Daoy (cell line): ENCODE measurements around the gene USP15. TPM values are rescaled to one million over a fixed set of nuclear protein-coding genes. Genes with fewer than 3 reads are reported as not detected.

Source experiments
- DNase-seq: peaks from one replicate; pipeline ENCODE4 v3.0.0-alpha.2; 2015; ENCODE audit warnings: low read depth
- total RNA-seq: library from RNA; depleted of rRNA; stranded (reverse); fragments of >200 nt; shearing (Covaris generic); gene quantifications from 2 replicates; pipeline ENCODE4 v1.2.3, GENCODE V29; 2014; rRNA removed

Gene USP15
- 42.6 and 53.4 TPM in 2 replicates for total RNA-seq

DNA sequence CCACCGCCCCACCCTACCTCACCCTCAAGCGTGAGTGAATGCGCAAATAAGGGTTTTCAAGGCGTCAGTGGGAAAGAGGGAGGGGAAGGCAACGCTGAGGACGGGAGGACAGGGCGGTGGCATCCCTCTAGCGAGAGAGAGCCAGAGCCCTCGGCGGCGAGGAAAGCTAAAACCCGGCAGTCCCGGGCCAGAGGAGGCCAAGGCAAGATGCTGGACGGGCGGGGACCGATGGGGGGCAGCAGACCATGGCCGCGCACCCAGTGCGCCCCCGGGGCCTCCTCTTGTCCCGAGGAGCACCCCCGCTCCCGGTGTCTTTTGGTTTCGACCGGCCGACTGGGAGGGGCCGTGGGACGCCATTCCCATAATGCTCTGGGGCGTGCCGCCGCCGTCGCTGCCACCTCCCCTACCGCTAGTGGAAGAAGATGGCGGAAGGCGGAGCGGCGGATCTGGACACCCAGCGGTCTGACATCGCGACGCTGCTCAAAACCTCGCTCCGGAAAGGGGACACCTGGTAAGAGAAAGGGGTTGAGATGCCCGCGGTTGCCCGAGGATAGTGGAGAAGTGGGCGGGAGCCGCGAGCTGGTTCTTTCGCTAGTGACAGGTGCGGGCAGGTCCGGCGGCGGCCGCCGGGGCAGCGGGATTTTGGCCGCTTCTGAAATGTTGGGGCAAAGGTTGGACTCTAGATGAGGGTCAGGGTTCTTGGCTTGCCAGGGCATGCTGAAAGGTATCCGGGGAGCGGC is at the start of gene USP15:
Gene USP15, plus strand, starts transcription at position 412 of the 740 bp plus-strand sequence. Its CDS starts 11 bp downstream, at position 423.
- peak; percentile 98 for DNase-seq

DNA sequence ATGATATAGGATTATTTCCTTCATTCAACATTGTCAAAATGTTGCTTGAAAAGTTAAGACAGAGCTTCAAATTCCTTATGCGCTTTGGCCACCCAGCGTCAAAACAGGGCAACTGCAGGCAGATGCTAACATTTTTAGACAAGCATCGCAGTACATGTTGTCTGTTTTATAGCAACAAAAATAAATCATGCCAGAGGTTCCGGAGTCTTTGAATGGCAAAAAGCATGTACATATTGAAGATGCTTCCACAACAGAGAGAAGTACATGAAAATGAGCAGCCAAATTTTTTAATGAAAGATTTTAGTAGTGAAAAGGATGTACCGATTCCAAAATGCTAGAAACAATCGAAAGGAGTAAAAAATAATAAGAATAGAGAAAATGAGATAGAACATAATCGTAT is 49.8 kb upstream of the USP15 start:
- DNase-seq: peak; percentile 44

DNA sequence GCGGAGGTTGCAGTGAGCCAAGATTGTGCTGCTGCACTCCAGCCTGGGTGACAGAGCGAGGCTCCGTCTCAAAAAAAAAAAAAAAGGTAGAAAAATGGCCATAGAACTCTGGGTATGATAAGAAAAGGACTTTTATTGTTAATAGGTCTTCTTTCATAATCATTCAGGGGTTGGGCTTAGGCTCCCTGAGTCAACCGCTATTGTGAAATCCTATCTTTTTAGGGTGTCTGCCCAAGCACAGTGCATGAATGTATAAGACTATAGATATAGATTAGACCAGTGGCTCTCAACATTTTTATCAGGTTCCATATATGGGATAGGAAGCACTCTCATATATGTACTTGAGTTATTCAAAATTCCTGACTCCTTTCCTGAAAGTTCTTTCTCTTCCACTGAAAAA is 48.7 kb upstream of the USP15 start:
- no peak for DNase-seq

DNA sequence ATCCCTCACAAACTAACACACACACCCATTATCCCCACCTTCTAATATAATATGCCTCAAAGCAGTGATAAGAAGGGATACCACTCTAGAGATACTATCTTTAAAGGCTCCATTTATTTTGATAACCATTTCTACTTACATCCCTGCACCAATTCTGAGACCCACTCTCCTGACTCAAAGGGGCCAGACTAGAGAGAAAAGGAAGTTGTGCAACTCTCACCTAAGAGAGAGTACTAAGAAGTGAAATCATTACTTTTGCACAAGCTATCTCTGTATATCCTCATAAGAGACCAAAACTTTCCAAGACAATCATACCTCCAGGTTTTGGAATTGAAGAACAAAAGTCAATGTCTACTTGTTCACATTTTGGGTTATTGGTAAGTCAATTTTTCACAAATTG is 45.4 kb upstream of the USP15 start:
- DNase-seq: no peak

DNA sequence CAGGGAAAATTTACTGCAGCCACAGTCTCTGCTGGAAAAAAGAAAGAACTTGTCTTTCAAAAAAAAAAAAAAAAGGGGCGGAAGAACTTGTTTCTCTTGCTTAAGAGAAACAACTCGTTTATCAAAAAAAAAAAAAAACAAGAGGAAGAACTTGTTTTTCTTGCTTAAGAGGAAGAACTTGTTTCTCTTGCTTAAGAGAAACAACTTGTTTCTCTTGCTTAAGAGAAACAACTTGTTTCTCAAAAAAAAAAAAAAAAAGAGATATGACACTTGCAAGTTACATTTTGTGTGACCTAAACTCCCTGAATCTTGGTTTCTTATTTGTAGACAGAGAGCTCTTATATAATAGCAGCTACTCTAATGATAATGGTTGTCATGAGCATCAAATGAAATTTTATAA is 44.7 kb upstream of the USP15 start:
- DNase-seq: no peak

DNA sequence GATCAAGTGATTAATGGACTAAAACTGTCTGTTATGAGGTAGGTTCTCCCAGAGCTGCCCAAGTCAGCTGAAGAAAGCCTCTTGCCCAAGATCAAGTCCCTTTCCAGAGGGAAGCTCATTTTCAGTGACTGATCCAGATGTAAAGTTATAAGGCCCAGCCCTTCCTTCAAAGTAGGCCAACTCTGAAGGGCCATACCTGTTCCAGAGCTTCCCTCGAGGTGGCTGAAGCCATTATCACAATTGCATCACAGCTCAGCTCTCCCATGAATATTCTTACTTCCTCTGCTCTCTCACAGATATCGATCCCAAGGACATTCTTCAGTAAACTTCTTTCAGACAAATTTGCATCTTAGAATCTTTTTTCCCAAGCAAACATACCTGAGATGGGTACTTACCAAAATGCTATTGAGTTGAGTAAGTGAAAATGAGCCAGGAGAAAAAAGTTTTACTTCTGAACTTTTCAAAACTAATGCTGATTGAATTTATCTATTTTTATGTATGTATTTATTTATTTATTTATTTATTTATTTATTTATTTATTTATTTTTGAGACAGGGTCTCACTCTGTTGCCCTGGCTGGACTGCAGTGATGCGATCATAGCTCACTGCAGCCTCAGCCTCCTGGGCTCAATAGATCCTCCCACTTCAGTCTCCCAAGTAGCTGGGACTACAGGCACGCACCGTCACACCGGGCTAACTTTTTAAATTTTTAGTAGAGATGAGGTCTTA is 42.6 kb upstream of the USP15 start:
- no peak for DNase-seq

DNA sequence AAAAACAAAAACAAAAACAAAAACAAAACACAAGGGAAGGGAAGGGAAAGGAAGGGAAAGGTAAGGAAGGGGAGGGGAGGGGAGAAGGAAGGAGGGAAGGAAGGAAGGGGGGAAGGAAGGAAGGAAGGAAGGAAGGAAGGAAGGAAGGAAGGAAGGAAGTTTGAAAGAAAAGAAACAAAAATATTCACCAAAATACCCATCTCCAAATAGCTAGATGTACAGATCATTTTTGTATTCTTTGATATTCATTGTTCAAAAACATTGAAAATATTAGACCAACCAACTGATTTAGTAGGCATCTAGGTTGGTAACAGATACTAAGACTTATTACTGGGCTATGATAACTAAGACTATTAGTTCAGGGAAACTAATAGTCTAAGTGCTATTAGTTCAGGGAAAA is 39.1 kb upstream of the USP15 start:
- no peak for DNase-seq

DNA sequence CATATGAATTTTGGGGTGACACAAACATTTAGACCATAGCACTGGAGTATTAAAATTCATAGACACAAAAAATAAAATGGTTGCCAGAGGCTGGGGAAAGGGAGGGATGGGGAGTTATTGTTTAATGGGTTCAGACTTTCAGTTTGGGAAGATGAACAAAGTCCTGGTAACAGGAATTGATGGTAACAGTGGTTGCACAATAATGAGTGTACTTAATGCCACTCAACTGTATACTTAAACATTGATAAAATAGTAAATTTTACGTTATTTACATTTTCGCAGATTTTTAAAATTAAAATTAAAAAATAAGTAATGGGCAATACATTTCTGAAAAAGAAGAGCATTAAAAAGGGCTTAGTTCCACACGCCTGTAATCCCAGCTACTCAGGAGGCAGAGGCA is 35.6 kb upstream of the USP15 start:
- DNase-seq: no peak

DNA sequence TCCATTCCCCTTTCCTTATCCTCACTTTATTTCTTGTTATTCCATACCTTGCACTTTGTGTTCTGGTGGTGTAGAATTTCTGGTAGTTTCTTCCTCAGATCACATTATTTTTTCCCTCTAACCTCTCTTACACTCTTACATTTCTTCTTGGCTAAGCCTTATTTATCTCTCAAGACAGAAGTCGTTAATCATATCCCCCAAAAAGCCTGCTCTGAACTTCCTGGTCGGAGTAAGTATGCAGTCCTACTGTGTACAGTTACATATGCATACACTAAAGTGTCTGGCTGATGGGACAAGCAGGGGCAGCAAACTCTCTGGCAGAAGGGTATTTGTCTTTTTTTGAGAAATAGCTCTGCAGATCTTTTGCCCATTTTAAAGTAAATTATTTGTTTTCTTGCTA is 33.1 kb upstream of the USP15 start:
- DNase-seq: no peak

DNA sequence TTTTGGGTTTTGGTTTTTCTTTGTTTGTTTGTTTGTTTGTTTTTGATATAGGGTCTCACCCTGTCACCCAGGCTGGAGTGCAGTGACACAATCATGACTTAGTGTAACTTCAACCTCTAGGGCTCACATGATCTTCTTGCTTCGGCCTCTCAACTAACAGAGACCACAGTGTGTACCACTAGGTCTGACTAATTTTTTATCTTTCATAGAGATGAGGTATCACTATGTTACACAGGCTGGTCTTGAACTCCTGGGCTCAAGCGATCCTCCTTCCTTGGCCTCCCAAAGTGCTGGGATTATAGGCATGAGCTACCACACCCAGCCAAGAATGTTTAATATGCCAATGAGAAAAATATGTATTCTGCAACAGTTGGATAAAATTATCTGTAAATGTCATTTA is 29.6 kb upstream of the USP15 start:
- no peak for DNase-seq

DNA sequence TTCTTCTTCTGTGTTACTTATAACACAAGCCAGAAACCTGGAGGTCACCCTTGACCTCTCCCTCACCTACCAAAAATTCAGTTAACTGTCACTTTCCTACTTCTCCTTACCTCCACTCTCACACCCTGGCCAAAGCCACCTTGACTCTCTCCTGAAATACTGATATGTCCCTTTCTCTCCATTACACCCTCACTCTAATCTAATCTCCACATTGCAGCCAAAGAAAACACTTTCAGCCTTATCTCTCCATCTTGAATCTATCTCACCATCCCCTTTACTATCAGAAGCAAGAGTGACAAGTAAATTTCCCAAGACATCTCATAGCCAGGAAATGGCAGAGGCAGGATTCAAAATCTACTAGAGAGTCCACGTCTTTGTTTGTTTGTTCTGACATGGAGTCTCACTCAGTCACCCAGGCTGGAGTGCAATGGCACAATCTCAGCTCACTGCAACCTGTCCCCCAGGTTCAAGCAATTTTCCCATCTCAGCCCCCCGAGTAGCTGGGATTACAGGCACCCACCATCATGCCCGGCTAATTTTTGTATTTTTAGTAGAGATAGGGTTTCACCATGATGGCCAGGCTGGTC is 28.0 kb upstream of the USP15 start:
- DNase-seq: no peak

DNA sequence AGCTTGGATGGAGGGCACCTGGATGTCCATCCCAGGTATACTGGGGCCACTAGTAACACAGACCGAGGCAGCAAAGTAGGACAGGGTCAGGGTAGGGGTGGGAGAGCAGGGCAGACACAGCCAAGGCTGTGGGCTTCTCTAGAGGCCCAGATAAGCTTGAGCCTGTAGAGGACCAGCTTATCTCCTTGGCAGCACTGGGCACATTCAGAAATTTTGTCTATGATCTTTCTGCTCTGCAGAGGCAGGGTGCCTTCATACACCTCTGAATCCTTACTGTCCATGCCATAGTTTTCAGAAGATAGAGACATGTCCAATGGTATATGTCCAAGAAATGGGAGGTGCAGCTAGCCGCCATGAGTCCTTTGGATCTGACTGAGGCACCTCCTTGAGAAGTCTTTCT is 26.4 kb upstream of the USP15 start:
- no peak for DNase-seq

DNA sequence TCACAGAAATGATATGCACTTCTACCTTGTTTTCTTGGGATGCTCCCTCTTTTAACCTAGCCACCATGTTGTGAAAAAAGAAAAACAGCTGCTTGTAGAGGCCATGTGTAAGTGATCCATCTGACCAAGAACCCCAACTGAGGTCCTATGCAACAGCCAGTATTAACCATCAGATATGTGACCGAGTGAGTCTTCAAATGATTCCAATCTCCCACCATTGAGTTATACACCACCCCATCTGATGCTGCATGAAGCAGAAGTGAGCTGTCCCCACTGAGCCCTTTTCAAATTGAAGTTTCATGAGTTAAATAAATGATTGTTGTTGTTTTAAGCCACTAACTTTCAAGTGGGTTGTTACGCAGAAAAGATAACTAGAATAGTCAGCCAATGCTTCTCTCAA is 20.6 kb upstream of the USP15 start:
- no peak for DNase-seq

DNA sequence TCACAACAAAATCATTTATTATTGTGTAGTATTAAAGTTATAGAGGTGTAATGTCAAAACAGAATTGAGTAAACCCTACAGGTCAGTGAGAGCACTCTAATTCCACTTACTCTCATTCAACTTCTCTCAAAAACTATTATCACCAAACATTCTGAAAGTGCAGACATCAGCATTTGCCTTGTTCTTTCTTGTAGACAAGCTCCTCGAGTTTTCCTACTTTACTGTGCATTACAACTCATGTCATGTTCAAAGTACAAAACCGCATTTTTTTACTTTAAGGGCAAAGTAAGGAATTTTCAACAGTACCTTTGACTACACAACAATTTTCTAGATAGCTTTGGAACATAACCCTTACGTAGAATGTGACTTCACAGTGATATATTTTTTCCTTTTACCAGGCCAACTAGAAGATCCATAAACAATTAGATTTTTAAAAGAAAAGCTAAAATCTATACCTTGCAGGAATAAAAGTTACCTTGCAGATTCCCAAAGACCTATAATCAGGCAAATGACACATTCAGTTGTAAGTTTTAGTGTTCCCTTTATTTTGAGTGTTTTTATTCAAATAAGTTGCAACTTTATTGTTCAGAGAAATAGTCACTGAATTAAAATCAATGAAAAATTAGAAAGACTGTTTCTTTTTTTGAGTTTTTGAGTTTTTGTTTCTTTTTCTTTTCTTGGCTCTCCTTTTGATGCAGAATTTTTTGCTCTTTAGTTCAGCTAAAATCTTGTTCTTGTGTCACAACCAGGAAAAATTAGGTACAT is 12.7 kb upstream of the USP15 start:
- no peak for DNase-seq

DNA sequence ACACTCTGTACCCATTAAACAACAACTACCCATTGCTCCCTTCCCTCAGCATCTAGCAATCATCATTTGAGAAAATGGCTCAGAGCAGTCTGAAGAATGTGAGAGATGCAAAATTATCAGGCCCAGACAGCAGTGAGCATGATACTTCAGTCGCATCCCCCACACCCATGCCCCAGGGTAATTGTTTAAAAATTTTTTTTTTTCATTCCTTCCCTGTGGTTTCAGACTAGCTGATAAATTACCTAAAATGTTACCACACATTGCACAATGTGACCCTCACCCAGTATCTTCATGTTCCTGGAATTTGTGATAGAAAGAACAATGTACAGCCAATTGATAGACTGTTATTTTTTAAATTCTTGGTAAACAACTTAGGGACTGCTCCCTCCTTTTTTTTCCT is 11.3 kb upstream of the USP15 start:
- no peak for DNase-seq

DNA sequence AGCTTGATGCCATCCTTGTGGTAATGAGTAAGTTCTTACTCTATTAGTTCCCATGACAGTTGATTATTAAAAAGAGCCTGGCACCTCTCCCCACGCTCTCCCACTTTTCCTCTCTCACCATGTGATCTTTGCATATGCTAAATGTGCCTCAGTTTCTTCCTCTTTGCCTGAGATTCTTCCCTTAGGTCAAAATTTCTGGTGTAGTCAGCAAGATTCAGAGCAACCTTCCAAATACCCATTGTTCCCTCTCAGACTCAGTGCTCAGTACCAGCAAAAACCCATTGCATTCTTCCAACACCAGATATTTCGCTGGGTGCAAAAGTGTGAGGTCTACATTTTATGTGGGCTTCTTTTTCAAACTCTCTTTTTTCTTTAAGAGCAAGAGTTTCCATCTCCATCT is 10.8 kb upstream of the USP15 start:
- DNase-seq: no peak

DNA sequence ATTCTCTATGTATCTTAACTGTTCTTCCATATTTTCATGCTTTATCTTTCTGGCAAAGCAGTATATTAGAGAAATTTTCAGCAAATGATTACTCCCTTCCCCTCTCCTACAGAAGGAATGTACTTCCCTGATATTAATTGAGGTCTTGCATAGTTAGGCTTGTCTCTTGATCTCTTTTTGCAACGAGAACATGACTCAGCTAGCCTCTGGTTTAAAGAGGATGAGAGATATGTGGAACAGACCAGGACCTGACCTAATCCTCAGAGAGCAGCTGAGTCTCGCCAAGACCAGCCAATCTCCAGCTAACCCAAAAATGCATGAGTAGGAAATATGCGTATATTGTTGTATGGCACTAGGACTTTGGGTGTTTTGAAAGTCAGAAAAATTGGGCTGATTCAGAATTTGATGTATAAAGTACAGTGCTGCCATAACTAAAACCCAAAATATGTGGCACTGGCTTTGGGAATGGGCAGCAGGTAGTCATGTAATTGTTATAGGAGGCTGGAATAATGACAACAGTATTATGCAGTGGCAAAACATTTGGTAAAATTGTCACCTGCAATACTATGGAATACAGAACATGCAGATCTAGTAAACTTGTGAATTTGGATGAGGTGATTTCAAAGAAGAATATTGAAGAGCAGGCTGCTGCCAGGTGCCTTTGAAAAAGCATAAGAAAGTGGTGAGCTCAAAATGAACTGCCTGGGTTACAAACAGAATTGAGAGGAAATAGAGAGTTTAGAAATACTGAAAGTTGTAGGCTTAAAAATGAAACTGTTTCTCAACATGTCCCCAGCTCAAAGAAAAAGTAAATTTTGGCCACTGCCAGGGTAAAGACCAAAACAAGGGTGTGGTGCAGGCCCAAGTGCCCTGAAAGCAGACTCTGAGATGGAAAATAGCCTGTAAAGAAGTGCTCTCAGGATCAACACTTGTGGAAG is 9.3 kb upstream of the USP15 start:
- no peak for DNase-seq

DNA sequence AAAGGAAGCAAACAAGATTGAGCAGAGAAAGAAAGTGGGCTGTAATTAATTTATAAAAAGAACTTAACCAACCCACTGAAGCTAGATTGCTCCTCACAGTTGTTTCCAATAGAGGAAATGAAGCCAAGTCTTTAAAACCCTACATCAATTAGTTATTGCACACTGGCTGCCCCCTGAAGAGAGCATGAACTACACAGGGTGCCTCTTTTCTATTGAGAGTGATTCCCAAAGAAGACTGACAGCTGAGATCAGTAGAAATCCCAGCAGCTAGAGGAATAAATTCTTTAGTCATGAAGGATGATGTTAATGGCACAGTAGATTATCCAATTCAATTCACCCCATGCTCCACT is 8.6 kb upstream of the USP15 start:
- no peak for DNase-seq

DNA sequence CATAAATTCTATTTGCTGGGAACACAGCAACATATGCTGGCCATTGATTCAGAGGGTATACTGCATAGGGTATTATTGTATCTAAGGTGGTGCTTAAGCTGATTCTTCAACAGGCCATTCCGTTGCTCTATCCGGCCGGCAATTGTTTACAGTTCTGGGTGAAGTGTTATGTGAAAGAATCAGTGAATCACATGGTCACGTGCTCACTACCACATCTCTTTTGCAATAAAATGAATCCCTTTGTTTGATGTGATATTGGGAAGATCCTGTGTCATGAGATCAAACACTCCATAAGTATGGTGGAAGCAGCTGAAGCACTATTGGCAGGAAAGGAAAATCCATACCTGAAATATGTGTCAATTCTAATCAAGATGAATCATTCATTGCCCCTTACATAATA is 7.6 kb upstream of the USP15 start:
- no peak for DNase-seq

DNA sequence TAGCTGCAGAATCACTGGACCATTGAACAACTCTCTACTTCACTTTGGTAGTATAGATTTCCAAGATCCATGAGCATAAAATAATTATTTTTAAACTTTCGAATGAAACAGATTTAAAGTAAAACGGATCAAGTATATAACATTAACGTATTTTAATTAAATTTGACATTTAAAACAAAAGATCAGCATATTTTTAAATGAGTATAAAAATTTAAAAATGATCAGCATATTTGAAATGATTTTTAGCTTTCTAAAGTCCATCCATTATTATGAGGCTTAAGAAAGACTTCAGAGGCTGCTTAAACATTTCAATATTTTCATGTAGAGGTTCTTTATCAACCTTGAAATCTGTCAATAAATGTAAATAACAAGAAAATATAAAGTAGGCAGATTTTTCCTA is 5.2 kb upstream of the USP15 start:
- DNase-seq: no peak

DNA sequence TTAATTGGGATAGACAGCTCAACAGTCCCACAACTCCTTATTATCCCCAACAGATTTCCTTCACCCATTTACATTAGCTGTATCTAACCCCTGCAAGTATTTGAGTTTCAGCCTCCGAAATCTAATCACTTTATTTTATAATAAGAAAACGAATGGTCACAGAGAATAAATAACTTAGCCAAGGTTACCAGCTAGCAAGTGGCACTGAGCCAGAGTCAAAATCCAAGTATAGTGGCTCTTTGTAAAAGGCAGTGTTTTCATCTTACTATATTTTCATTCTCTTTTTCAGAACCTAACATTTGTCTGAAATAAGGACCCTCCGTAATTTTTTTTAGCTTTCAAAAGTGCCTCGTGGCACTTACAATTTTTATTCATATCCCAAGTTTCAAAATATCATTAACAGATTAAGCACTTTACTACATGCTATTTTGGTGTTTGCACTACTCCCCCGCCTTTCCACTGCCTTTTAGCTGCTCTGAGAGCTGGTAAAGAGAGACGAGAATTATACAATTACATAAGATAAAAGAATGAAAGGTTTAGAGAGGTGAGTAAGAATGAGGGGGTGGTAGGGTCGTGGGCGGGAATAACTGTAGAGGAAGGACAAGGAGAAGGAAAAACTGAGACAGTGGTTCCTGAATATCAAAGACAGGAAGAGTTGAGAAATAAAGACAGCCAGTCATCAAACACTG is 3.7 kb upstream of the USP15 start:
- DNase-seq: peak; percentile 13
